CD4-positive, alpha-beta T cell (primary cell): ENCODE measurements around the gene COL23A1. TPM values are rescaled to one million over a fixed set of nuclear protein-coding genes. Genes with fewer than 3 reads are reported as not detected.

Experiments used
- ATAC-seq: fragments of 200-7000 bp; cut with Tn5 transposase; one replicate; pipeline ENCODE4 v1.10.0; 2022; ENCODE audit warnings: mild to moderate bottlenecking; ENCODE audit not compliant: poor library complexity
- CTCF ChIA-PET: fragments of 350-600 bp; sonication (Branson Sonifier 250); formaldehyde crosslinking; loops from one replicate; lab custom pipeline; 2021; ENCODE audit warnings: antibody characterized with exemption, inconsistent platforms; lab: Charles Lee
- POLR2A ChIA-PET: fragments of 350-600 bp; sonication (Branson Sonifier 250); formaldehyde crosslinking; loops from one replicate; lab custom pipeline; 2021; ENCODE audit warnings: antibody characterized with exemption, inconsistent platforms; lab: Charles Lee
- DNase-seq, 14 experiments: peaks; one replicate each; pipeline ENCODE4 v3.0.0-alpha.2; 2013 to 2020; ENCODE audit warnings: mixed read lengths in 2 of 14
- H3K27ac ChIP-seq, 2 donors: one replicate each; pipeline versions ENCODE4 v1.5.1 to v1.7.0; 2013; ENCODE audit warnings: low read length in 2 of 2, low read depth in 1 of 2, mild to moderate bottlenecking in 1 of 2
- H3K27me3 ChIP-seq, 2 experiments: 1 replicate in 1 of 2; 2 replicates in 1 of 2; pipeline versions ENCODE4 v1.6.1 to v1.7.0; 2013; ENCODE audit warnings: low read length in 2 of 2, control low read depth in 1 of 2, mild to moderate bottlenecking in 1 of 2, moderate library complexity in 1 of 2; ENCODE audit not compliant: insufficient read depth in 2 of 2, control insufficient read depth in 1 of 2
- H3K36me3 ChIP-seq: one replicate; pipeline ENCODE4 v1.6.1; 2013; ENCODE audit warnings: low read length, control low read depth; ENCODE audit not compliant: insufficient read depth
- H3K4me1 ChIP-seq: one replicate; pipeline ENCODE4 v1.6.1; 2013; ENCODE audit warnings: low read length, control low read depth; ENCODE audit not compliant: insufficient read depth
- H3K4me3 ChIP-seq: one replicate; pipeline ENCODE4 v1.5.1; 2013; ENCODE audit warnings: mild to moderate bottlenecking, low read length, moderate library complexity
- H3K9me3 ChIP-seq, 2 experiments: 1 replicate in 1 of 2; 2 replicates in 1 of 2; pipeline versions ENCODE4 v1.6.1 to v1.7.0; 2013; ENCODE audit warnings: low read length in 2 of 2, mild to moderate bottlenecking in 2 of 2, control low read depth in 1 of 2, moderate library complexity in 1 of 2; ENCODE audit not compliant: control insufficient read depth in 1 of 2, insufficient read depth in 1 of 2
- H3K27ac Mint-ChIP-seq: one replicate; pipeline ENCODE4 v1.8.0; 2020; ENCODE audit warnings: mixed read lengths
- H3K27me3 Mint-ChIP-seq: one replicate; pipeline ENCODE4 v1.8.0; 2021; ENCODE audit warnings: mixed read lengths
- H3K36me3 Mint-ChIP-seq: one replicate; pipeline ENCODE4 v1.8.0; 2021; ENCODE audit warnings: low read depth, mixed read lengths
- H3K4me1 Mint-ChIP-seq: one replicate; pipeline ENCODE4 v1.8.0; 2021; ENCODE audit warnings: low read depth, mixed read lengths
- H3K4me3 Mint-ChIP-seq: one replicate; pipeline ENCODE4 v1.8.0; 2020; ENCODE audit warnings: mild to moderate bottlenecking, mixed read lengths
- H3K9me3 Mint-ChIP-seq: one replicate; pipeline ENCODE4 v1.8.0; 2020; ENCODE audit warnings: mixed read lengths
- CTCF ChIP-seq: fragments of 200-600 bp; IDR thresholded peaks from one replicate; pipeline ENCODE4 v1.8.0; 2022; ENCODE audit warnings: antibody characterized with exemption, mild to moderate bottlenecking
- intact Hi-C, 2 experiments: fragments of 100-400 bp; cut with DNase I in 1 of 2; cut with micrococcal nuclease in 1 of 2; formaldehyde crosslinking; loops; one replicate each; pipeline versions ENCODE4 v1.15.1 to v1.9.0; 2023 to 2025; cut with DNase I, micrococcal nuclease
- total RNA-seq, 174 experiments: library from RNA in 2 of 174; stranded (reverse) in 2 of 174; gene quantifications; one replicate each; pipeline ENCODE4 v1.2.3 and lab custom pipeline; 2021 to 2026

The COL23A1 gene
- total RNA-seq, 2 experiments from 2014 or later = not detected

DNA sequence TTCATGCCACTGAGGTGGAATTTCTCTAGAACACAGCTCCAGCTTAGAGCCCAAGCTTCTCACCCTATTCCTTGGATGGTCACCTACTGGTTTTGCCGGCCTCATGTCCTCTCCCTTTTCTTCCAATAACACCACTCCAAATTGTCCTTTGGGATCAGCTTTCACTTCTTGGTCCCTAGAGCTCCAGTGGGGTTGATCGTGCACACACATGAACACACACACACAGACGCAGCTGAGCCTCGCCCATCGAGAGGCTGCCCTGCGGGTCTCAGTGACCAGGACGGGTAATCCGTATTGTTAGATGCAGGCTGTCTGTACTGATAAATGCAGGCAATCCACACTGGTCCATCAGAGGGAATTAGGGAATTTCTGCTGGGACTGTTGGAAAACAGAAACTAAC lies 6.9 kb downstream of the COL23A1 start:
- no peak overlapping the region for H3K27ac Mint-ChIP-seq
- H3K4me1 Mint-ChIP-seq = no peaks in the 10 kb centered on the region
- ChIA-PET POLR2A (no interaction called here), CTCF (no interaction called here)
- no peak overlapping the region for H3K4me3 ChIP-seq
- H3K9me3 Mint-ChIP-seq = no peaks in the 10 kb centered on the region
- H3K9me3 ChIP-seq = peaks cover 0 to 9% of the 10 kb centered on the region in 2 experiments
- H3K27me3 ChIP-seq = peaks cover 13 to 16% of the 10 kb centered on the region in 2 experiments
- DNase-seq (no peak), ATAC-seq (no peak)
- H3K4me3 Mint-ChIP-seq = no peak overlapping the region
- peaks cover 3% of the 10 kb centered on the region for H3K36me3 ChIP-seq
- intact Hi-C loops = loop anchor here in 1 of 2 experiments (10.0 kb wide), 1 partner anchor 348 kb away; the partner anchor contains the start of gene PHYKPL
- peaks cover 3% of the 10 kb centered on the region for H3K4me1 ChIP-seq
- H3K36me3 Mint-ChIP-seq = no peaks in the 10 kb centered on the region
- no peak overlapping the region for H3K27ac ChIP-seq
- peaks cover 66% of the 10 kb centered on the region for H3K27me3 Mint-ChIP-seq
- no peak for TF ChIP-seq CTCF

GRCh38 chr5:178582291-178582690 lies 7.9 kb downstream of the COL23A1 start:
- Mint-ChIP-seq H3K9me3 (no peaks in the 10 kb centered on the region), H3K4me1 (no peaks in the 10 kb centered on the region), H3K27me3 (peaks cover 61% of the 10 kb centered on the region), H3K4me3 (no peak overlapping the region), H3K27ac (no peak overlapping the region), H3K36me3 (no peaks in the 10 kb centered on the region)
- H3K9me3 ChIP-seq = peaks cover 0 to 14% of the 10 kb centered on the region in 2 experiments
- DNase-seq (no peak), ATAC-seq (no peak)
- H3K4me1 ChIP-seq = peaks cover 3% of the 10 kb centered on the region
- intact Hi-C loops = loop anchor here in 1 of 2 experiments (10.0 kb wide), 1 partner anchor 347 kb away; the partner anchor contains the start of gene PHYKPL
- no peak overlapping the region for H3K4me3 ChIP-seq
- ChIA-PET POLR2A (no interaction called here), CTCF (interaction anchor here (0.6 kb wide), 1 partner anchor 351 kb away, joined by 3 read pairs; no protein-coding TSS in a partner anchor)
- peaks cover 12% of the 10 kb centered on the region in 2 experiments for H3K27me3 ChIP-seq
- TF ChIP-seq CTCF = no peak
- peaks cover 3% of the 10 kb centered on the region for H3K36me3 ChIP-seq
- no peak overlapping the region for H3K27ac ChIP-seq

- POLR2A ChIA-PET = no interaction called here
- Histone ChIP-seq H3K27ac (no peak overlapping the region), H3K4me3 (no peak overlapping the region), H3K4me1 (peaks cover 3% of the 10 kb centered on the region), H3K27me3 (peaks cover 14 to 16% of the 10 kb centered on the region in 2 experiments), H3K9me3 (peaks cover 0 to 16% of the 10 kb centered on the region in 2 experiments), H3K36me3 (peaks cover 3% of the 10 kb centered on the region)
- Mint-ChIP-seq H3K4me3 (no peak overlapping the region), H3K36me3 (no peaks in the 10 kb centered on the region), H3K4me1 (no peaks in the 10 kb centered on the region), H3K27ac (no peak overlapping the region), H3K27me3 (peaks cover 54% of the 10 kb centered on the region), H3K9me3 (no peaks in the 10 kb centered on the region)
- TF ChIP-seq CTCF = no peak
- ATAC-seq (no peak), DNase-seq (no peak)
- intact Hi-C loops = loop anchor here in 1 of 2 experiments (10.0 kb wide), 1 partner anchor 347 kb away; the partner anchor contains the start of gene PHYKPL
- CTCF ChIA-PET = interaction anchor here (0.6 kb wide), 1 partner anchor 351 kb away, joined by 3 read pairs; no protein-coding TSS in a partner anchor
Observed at GRCh38 chr5:178581621-178582020, 8.6 kb downstream of the COL23A1 start.
